Neuronal stem cell (in vitro differentiated cells): ENCODE data around the gene ZNF554.
A peak's percentile ranks its signal among the peaks of the same experiment; 100 is the strongest.
"Not testable (repeated sequence)": the region's sequence is repeated elsewhere in the genome, so short reads cannot be mapped to it uniquely, and the experiment has no call there.

Experiments used
- DNase-seq: peaks from one replicate; pipeline ENCODE4 v3.0.0-alpha.2; 2013; ENCODE audit warnings: low spot score
- H2AFZ ChIP-seq: one replicate; pipeline ENCODE4 v1.6.1; 2013; ENCODE audit warnings: mild to moderate bottlenecking, low read length, inconsistent platforms
- H2AK5ac ChIP-seq: 2 replicates; pipeline ENCODE4 v1.6.1; 2013; ENCODE audit warnings: low read depth, mild to moderate bottlenecking, inconsistent platforms, low read length, moderate library complexity, mixed read lengths
- H2BK120ac ChIP-seq: 2 replicates; pipeline ENCODE4 v1.6.1; 2013; ENCODE audit warnings: low read depth, mild to moderate bottlenecking, inconsistent platforms, low read length, moderate library complexity, mixed read lengths
- H2BK12ac ChIP-seq: one replicate; pipeline ENCODE4 v1.6.1; 2013; ENCODE audit warnings: low read length, inconsistent platforms
- H2BK15ac ChIP-seq: 2 replicates; pipeline ENCODE4 v1.6.1; 2013; ENCODE audit warnings: mild to moderate bottlenecking, low read length, inconsistent platforms, mixed read lengths
- H2BK5ac ChIP-seq: one replicate; pipeline ENCODE4 v1.6.1; 2013; ENCODE audit warnings: inconsistent platforms, mild to moderate bottlenecking, low read length, moderate library complexity
- H3K14ac ChIP-seq: one replicate; pipeline ENCODE4 v1.6.1; 2013; ENCODE audit warnings: low read length, inconsistent platforms
- H3K18ac ChIP-seq: 2 replicates; pipeline ENCODE4 v1.6.1; 2013; ENCODE audit warnings: low read length, inconsistent platforms
- H3K23ac ChIP-seq: 2 replicates; pipeline ENCODE4 v1.6.1; 2013; ENCODE audit warnings: low read depth, mild to moderate bottlenecking, mixed read lengths, low read length, inconsistent platforms; ENCODE audit not compliant: poor library complexity
- H3K27ac ChIP-seq: replicated peaks from 3 replicates; pipeline ENCODE4 v1.5.1; 2013; ENCODE audit warnings: low read length, inconsistent platforms
- H3K27me3 ChIP-seq, 3 experiments: 2 replicates each; pipeline ENCODE4 v1.6.1; 2013; ENCODE audit warnings: low read length in 3 of 3, mild to moderate bottlenecking in 2 of 3, inconsistent platforms in 1 of 3, low read depth in 1 of 3, mixed read lengths in 1 of 3, moderate library complexity in 1 of 3; ENCODE audit not compliant: control insufficient read depth in 3 of 3, insufficient read depth in 3 of 3
- H3K36me3 ChIP-seq, 2 donors: replicated peaks in 1 of 2; 2 replicates each; pipeline ENCODE4 v1.6.1; 2013; ENCODE audit warnings: low read length in 2 of 2; ENCODE audit not compliant: control insufficient read depth in 2 of 2, insufficient read depth in 2 of 2
- H3K4ac ChIP-seq: 2 replicates; pipeline ENCODE4 v1.6.1; 2013; ENCODE audit warnings: inconsistent platforms, mild to moderate bottlenecking, low read length, moderate library complexity
- H3K4me1 ChIP-seq, 2 donors: 1 replicate in 1 of 2; 2 replicates in 1 of 2; pipeline ENCODE4 v1.6.1; 2013; ENCODE audit warnings: low read length in 2 of 2, low read depth in 1 of 2; ENCODE audit not compliant: control insufficient read depth in 2 of 2, insufficient read depth in 1 of 2
- H3K4me2 ChIP-seq: one replicate; pipeline ENCODE4 v1.6.1; 2013; ENCODE audit warnings: mild to moderate bottlenecking, low read length, inconsistent platforms; ENCODE audit not compliant: insufficient read depth, poor library complexity, severe bottlenecking
- H3K4me3 ChIP-seq, 2 donors: 2 replicates each; pipeline ENCODE4 v1.5.1; 2013; ENCODE audit warnings: low read length in 2 of 2, mild to moderate bottlenecking in 2 of 2, inconsistent platforms in 1 of 2, moderate library complexity in 1 of 2
- H3K79me1 ChIP-seq: one replicate; pipeline ENCODE4 v1.6.1; 2013; ENCODE audit warnings: low read depth, mild to moderate bottlenecking, inconsistent platforms, low read length, moderate library complexity
- H3K9ac ChIP-seq: one replicate; pipeline ENCODE4 v1.6.1; 2013; ENCODE audit warnings: mild to moderate bottlenecking, low read depth, low read length, inconsistent platforms; ENCODE audit not compliant: poor library complexity
- H3K9me3 ChIP-seq, 2 donors: replicated peaks in 1 of 2; 2 replicates each; pipeline versions ENCODE3 to v1.6.1; 2013; ENCODE audit warnings: low read length in 2 of 2, mild to moderate bottlenecking in 2 of 2, inconsistent platforms in 1 of 2, low read depth in 1 of 2, mixed read lengths in 1 of 2, moderate library complexity in 1 of 2; ENCODE audit not compliant: control insufficient read depth in 2 of 2, insufficient read depth in 1 of 2
- H4K8ac ChIP-seq: one replicate; pipeline ENCODE4 v1.6.1; 2013; ENCODE audit warnings: low read depth, mild to moderate bottlenecking, inconsistent platforms, low read length, moderate library complexity
- H4K91ac ChIP-seq: one replicate; pipeline ENCODE4 v1.6.1; 2013; ENCODE audit warnings: low read length, low read depth, mild to moderate bottlenecking, inconsistent platforms; ENCODE audit not compliant: poor library complexity
- WGBS, 2 donors: extraction: QIAGEN DNeasy Blood & Tissue Kit; methylation state at CpG; one replicate each; pipeline ENCODE4 v1.1.7; 2013; ENCODE audit warnings: missing lambda C conversion rate in 2 of 2, mixed read lengths in 1 of 2; ENCODE audit not compliant: insufficient read length in 2 of 2, insufficient replicate concordance in 1 of 2; ENCODE audit errors: extremely low coverage in 2 of 2; 5-methylcytosine and 5-hydroxymethylcytosine counted together

ZNF554 gene

GRCh38 chr19:2791440-2791839, 28.2 kb upstream of the ZNF554 start:
- H3K36me3 ChIP-seq, result peaks cover 38 to 88% of the 10 kb centered on the region in 2 donors
- H3K4ac ChIP-seq, result no peak overlapping the region
- DNase-seq, result no peak
- H3K4me3 ChIP-seq, result no peak overlapping the region
- H4K91ac ChIP-seq, result no peak overlapping the region
- no CpG with 5 or more reads among the region's 16 CpGs for whole genome bisulfite sequencing, 2 donors
- H2BK15ac ChIP-seq, result no peak overlapping the region
- H2BK5ac ChIP-seq, result no peak overlapping the region
- no peak overlapping the region for H3K14ac ChIP-seq
- no peak overlapping the region for H2BK12ac ChIP-seq
- H2BK120ac ChIP-seq, result no peak overlapping the region
- H2AK5ac ChIP-seq, result no peak overlapping the region
- H3K23ac ChIP-seq, result peak overlapping the region; percentile 31
- no peak overlapping the region for H3K4me2 ChIP-seq
- no peak overlapping the region for H3K27ac ChIP-seq
- H3K4me1 ChIP-seq, result no peaks in the 10 kb centered on the region
- H4K8ac ChIP-seq, result no peak overlapping the region
- H3K9ac ChIP-seq, result peak overlapping the region; percentile 70
- no peak overlapping the region for H2AFZ ChIP-seq
- no peak overlapping the region for H3K18ac ChIP-seq
- H3K27me3 ChIP-seq, result no peaks in the 10 kb centered on the region
- H3K9me3 ChIP-seq, result no peaks in the 10 kb centered on the region
- H3K79me1 ChIP-seq, result peaks cover 18% of the 10 kb centered on the region

DNA sequence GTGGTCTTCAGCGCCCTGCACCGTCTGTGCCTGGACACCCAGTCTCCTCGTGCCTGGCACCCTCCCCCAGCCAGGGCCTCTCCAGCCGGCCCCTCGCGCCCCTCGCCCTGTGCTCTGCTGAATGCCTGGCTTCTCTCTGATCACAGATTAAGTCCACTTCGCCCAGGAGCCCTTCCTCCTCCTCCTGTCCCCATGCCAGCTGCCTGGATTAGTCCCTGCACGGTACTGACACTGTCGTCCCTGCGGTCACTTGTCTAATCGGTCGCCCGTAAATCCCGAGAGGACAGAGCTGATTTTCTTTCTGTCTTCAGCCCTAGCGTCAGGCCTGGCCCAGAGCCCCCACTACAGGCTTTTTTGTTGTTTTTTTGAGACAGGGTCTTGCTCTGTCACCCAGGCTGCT, 27.8 kb upstream of the ZNF554 start:
- Histone ChIP-seq H2AFZ (no peak overlapping the region), H3K4me3 (no peak overlapping the region), H3K14ac (no peak overlapping the region), H3K4me1 (no peaks in the 10 kb centered on the region), H4K8ac (no peak overlapping the region), H3K9ac (no peak overlapping the region), H2BK5ac (no peak overlapping the region), H3K4me2 (no peak overlapping the region), H2AK5ac (no peak overlapping the region), H3K23ac (peak overlapping the region; percentile 31), H3K18ac (no peak overlapping the region), H3K4ac (no peak overlapping the region), H2BK120ac (no peak overlapping the region), H4K91ac (no peak overlapping the region), H3K79me1 (peaks cover 22% of the 10 kb centered on the region), H3K27me3 (no peaks in the 10 kb centered on the region), H2BK12ac (no peak overlapping the region), H2BK15ac (no peak overlapping the region), H3K27ac (no peak overlapping the region), H3K9me3 (no peaks in the 10 kb centered on the region), H3K36me3 (peaks cover 43 to 91% of the 10 kb centered on the region in 2 donors)
- no peak for DNase-seq
- no CpG with 5 or more reads among the region's 16 CpGs for WGBS, 2 donors

- not testable (repeated sequence) for H3K4me2 ChIP-seq, H3K23ac ChIP-seq, H3K4me1 ChIP-seq, H3K14ac ChIP-seq, H3K9me3 ChIP-seq, H3K18ac ChIP-seq, H2AFZ ChIP-seq, H2BK120ac ChIP-seq, H3K9ac ChIP-seq, H3K4ac ChIP-seq, H3K27me3 ChIP-seq, H2BK15ac ChIP-seq, H2AK5ac ChIP-seq, H4K8ac ChIP-seq, H3K27ac ChIP-seq, DNase-seq, H2BK5ac ChIP-seq, H2BK12ac ChIP-seq, H4K91ac ChIP-seq, H3K4me3 ChIP-seq
- Histone ChIP-seq H3K36me3 (peaks cover 48 to 91% of the 10 kb centered on the region in 2 donors), H3K79me1 (peaks cover 22% of the 10 kb centered on the region)
- no CpG with 5 or more reads among the region's 10 CpGs for WGBS, 2 donors
Measured at GRCh38 chr19:2792666-2793065, 27.0 kb upstream of the ZNF554 start.

- Histone ChIP-seq H4K8ac (no peak overlapping the region), H3K4me2 (no peak overlapping the region), H3K27ac (no peak overlapping the region), H3K79me1 (peaks cover 19% of the 10 kb centered on the region), H3K27me3 (no peaks in the 10 kb centered on the region), H2BK120ac (no peak overlapping the region), H3K4ac (no peak overlapping the region), H3K4me1 (no peaks in the 10 kb centered on the region), H2AFZ (no peak overlapping the region), H3K23ac (no peak overlapping the region), H2BK5ac (no peak overlapping the region), H2BK15ac (no peak overlapping the region), H3K9me3 (no peaks in the 10 kb centered on the region), H3K14ac (no peak overlapping the region), H2BK12ac (no peak overlapping the region), H4K91ac (no peak overlapping the region), H2AK5ac (no peak overlapping the region), H3K4me3 (no peak overlapping the region), H3K36me3 (peaks cover 49 to 91% of the 10 kb centered on the region in 2 donors), H3K9ac (no peak overlapping the region), H3K18ac (no peak overlapping the region)
- DNase-seq, result no peak
- no CpG with 5 or more reads among the region's 7 CpGs for WGBS, 2 donors
Measured at GRCh38 chr19:2793126-2793525, 26.5 kb upstream of the ZNF554 start.
